ENCODE data around the gene MIF.

The MIF gene

DNA sequence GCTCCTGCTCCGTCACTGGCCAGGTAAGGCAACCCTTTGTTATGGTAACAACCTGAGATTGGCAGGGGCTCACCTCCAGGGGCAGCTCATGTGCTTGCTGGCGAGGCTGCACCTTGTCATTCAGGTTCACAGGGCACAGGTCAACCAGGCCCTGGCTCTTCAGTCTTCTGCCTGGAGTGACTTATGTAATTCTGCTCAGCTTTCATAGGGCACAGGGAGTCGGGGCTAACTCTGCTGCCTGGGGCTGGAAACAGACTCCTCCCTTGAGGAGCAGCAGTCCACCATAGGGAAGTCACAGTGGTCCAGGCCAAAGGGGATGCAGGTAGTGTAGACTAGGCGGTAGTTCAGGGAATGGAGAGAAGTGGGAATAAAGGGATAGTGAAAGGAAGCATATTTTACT is 1.5 kb upstream of the MIF start:
- no peak overlapping the region for H3K9ac ChIP-seq (ENCODE audit: insufficient read length, low read depth)
- no peaks in the 10 kb centered on the region for H3K27me3 ChIP-seq (ENCODE audit: insufficient read depth, insufficient read length)
- DNase-seq (ENCODE audit: low read depth, low spot score) = no peak
- no peak for TF ChIP-seq ZNF274 (IDR thresholded peaks at IDR 0.05; ENCODE audit: low read depth, low read length)
- no peak for TF ChIP-seq SUZ12 (IDR thresholded peaks at IDR 0.05; ENCODE audit: extremely low read depth, insufficient read depth, insufficient read length)
- TF ChIP-seq YY1 (IDR thresholded peaks at IDR 0.05; ENCODE audit: insufficient read depth, insufficient read length) = no peak
- H3K4me3 ChIP-seq (ENCODE audit: insufficient read length, low read depth) = no peak overlapping the region
- peaks cover 26% of the 10 kb centered on the region for H3K36me3 ChIP-seq (ENCODE audit: insufficient read depth, insufficient read length, low read length)
- peaks cover 22% of the 10 kb centered on the region for H3K4me1 ChIP-seq (ENCODE audit: insufficient read depth, insufficient read length)
- peaks cover 27% of the 10 kb centered on the region for H3K9me3 ChIP-seq (ENCODE audit: insufficient read depth, low read length)

DNA sequence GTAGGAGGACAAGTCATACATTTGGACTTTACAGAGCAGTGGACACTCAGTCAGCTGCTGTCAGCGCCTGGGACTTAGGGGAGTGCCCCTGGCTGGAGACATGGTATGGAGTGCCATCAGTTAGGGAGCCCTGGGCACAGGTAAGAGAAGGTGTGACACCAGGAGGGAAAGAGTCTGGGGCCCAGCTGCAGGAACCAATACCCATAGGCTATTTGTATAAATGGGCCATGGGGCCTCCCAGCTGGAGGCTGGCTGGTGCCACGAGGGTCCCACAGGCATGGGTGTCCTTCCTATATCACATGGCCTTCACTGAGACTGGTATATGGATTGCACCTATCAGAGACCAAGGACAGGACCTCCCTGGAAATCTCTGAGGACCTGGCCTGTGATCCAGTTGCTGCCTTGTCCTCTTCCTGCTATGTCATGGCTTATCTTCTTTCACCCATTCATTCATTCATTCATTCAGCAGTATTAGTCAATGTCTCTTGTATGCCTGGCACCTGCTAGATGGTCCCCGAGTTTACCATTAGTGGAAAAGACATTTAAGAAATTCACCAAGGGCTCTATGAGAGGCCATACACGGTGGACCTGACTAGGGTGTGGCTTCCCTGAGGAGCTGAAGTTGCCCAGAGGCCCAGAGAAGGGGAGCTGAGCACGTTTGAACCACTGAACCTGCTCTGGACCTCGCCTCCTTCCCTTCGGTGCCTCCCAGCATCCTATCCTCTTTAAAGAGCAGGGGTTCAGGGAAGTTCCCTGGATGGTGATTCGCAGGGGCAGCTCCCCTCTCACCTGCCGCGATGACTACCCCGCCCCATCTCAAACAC is 850 bp upstream of the MIF start:
- peak overlapping the region; percentile 88 for H3K4me3 ChIP-seq (ENCODE audit: insufficient read length, low read depth)
- no peak for TF ChIP-seq YY1 (IDR thresholded peaks at IDR 0.05; ENCODE audit: insufficient read depth, insufficient read length)
- no peak for TF ChIP-seq SUZ12 (IDR thresholded peaks at IDR 0.05; ENCODE audit: extremely low read depth, insufficient read depth, insufficient read length)
- no peak for TF ChIP-seq ZNF274 (IDR thresholded peaks at IDR 0.05; ENCODE audit: low read depth, low read length)
- DNase-seq (ENCODE audit: low read depth, low spot score) = no peak

GRCh38 chr22:23894710-23895598 is 771 bp downstream of the MIF start:
- Histone ChIP-seq H3K36me3 (ENCODE audit: insufficient read depth, insufficient read length, low read length) (peaks cover 26% of the 10 kb centered on the region), H3K27me3 (ENCODE audit: insufficient read depth, insufficient read length) (no peaks in the 10 kb centered on the region), H3K9me3 (ENCODE audit: insufficient read depth, low read length) (peaks cover 27% of the 10 kb centered on the region), H3K9ac (ENCODE audit: insufficient read length, low read depth) (peak overlapping the region; percentile 95), H3K4me3 (ENCODE audit: insufficient read length, low read depth) (peak overlapping the region; percentile 88), H3K4me1 (ENCODE audit: insufficient read depth, insufficient read length) (peaks cover 18% of the 10 kb centered on the region)
- TF ChIP-seq ZNF274 (IDR thresholded peaks at IDR 0.05; ENCODE audit: low read depth, low read length) (no peak), YY1 (IDR thresholded peaks at IDR 0.05; ENCODE audit: insufficient read depth, insufficient read length) (no peak), SUZ12 (IDR thresholded peaks at IDR 0.05; ENCODE audit: extremely low read depth, insufficient read depth, insufficient read length) (no peak)
- peak; percentile 59 for DNase-seq (ENCODE audit: low read depth, low spot score)

More for the DNA sequence above, 850 bp upstream of the MIF start:
- peaks cover 26% of the 10 kb centered on the region for H3K36me3 ChIP-seq (ENCODE audit: insufficient read depth, insufficient read length, low read length)
- peaks cover 27% of the 10 kb centered on the region for H3K9me3 ChIP-seq (ENCODE audit: insufficient read depth, low read length)
- H3K9ac ChIP-seq (ENCODE audit: insufficient read length, low read depth) = peak overlapping the region; percentile 63
- no peaks in the 10 kb centered on the region for H3K27me3 ChIP-seq (ENCODE audit: insufficient read depth, insufficient read length)
- peaks cover 22% of the 10 kb centered on the region for H3K4me1 ChIP-seq (ENCODE audit: insufficient read depth, insufficient read length)

DNA sequence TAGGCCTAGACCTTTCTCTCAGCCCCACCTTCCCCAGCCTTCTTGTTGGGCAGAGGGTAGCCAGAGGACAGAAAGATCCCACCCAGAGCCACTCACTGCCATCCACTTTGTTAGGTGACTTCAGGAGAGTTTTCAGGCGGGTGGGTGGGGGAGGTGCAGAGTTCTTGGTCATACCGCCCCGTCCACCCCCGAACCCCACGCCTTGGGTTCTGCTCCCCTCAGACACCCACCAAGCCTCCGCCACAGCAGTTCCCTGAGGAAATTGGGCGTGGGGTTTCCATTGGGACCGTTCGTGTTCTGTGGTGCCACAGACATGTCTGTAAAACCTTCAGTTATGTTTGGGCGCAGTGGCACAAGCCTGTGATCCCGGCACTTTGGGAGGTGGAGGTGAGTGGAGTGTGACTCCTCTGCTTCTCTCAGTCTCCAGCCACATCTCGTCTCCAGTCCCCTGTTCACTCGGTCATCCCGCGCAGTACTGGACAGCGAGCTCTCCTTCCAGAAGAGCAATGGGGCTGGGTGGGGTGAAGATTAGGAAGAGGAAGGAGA is 1.5 kb downstream of the MIF start:
- Histone ChIP-seq H3K9me3 (ENCODE audit: insufficient read depth, low read length) (peaks cover 25% of the 10 kb centered on the region), H3K36me3 (ENCODE audit: insufficient read depth, insufficient read length, low read length) (peaks cover 26% of the 10 kb centered on the region), H3K9ac (ENCODE audit: insufficient read length, low read depth) (peak overlapping the region; percentile 95), H3K27me3 (ENCODE audit: insufficient read depth, insufficient read length) (no peaks in the 10 kb centered on the region), H3K4me3 (ENCODE audit: insufficient read length, low read depth) (peak overlapping the region; percentile 88), H3K4me1 (ENCODE audit: insufficient read depth, insufficient read length) (peaks cover 18% of the 10 kb centered on the region)
- no peak for DNase-seq (ENCODE audit: low read depth, low spot score)
- TF ChIP-seq YY1 (IDR thresholded peaks at IDR 0.05; ENCODE audit: insufficient read depth, insufficient read length) (no peak), ZNF274 (IDR thresholded peaks at IDR 0.05; ENCODE audit: low read depth, low read length) (no peak), SUZ12 (IDR thresholded peaks at IDR 0.05; ENCODE audit: extremely low read depth, insufficient read depth, insufficient read length) (no peak)

DNA sequence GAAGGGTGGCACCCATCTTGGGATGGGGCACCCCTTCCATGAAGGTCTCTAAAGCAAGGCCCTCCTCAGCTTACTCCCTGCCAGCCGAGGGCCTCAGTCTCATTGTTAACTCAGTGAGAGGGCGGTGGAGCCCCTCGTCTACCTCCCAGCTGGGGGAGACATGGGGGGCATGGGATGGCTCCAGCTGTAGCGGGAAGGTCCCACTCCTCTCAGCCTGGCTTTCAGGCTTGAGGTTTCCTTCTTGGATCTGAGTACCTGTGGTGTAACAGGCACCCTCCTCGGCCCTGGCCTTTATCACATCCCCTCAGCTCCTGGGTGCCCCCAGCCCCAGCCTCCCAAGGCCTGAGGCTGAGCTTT is 2.0 kb downstream of the MIF start:
- Histone ChIP-seq H3K4me1 (ENCODE audit: insufficient read depth, insufficient read length) (peaks cover 18% of the 10 kb centered on the region), H3K9me3 (ENCODE audit: insufficient read depth, low read length) (peaks cover 21% of the 10 kb centered on the region), H3K9ac (ENCODE audit: insufficient read length, low read depth) (peak overlapping the region; percentile 95), H3K36me3 (ENCODE audit: insufficient read depth, insufficient read length, low read length) (peaks cover 26% of the 10 kb centered on the region), H3K27me3 (ENCODE audit: insufficient read depth, insufficient read length) (no peaks in the 10 kb centered on the region), H3K4me3 (ENCODE audit: insufficient read length, low read depth) (peak overlapping the region; percentile 88)
- DNase-seq (ENCODE audit: low read depth, low spot score) = no peak
- no peak for TF ChIP-seq YY1 (IDR thresholded peaks at IDR 0.05; ENCODE audit: insufficient read depth, insufficient read length)
- no peak for TF ChIP-seq ZNF274 (IDR thresholded peaks at IDR 0.05; ENCODE audit: low read depth, low read length)
- TF ChIP-seq SUZ12 (IDR thresholded peaks at IDR 0.05; ENCODE audit: extremely low read depth, insufficient read depth, insufficient read length) = no peak

DNA sequence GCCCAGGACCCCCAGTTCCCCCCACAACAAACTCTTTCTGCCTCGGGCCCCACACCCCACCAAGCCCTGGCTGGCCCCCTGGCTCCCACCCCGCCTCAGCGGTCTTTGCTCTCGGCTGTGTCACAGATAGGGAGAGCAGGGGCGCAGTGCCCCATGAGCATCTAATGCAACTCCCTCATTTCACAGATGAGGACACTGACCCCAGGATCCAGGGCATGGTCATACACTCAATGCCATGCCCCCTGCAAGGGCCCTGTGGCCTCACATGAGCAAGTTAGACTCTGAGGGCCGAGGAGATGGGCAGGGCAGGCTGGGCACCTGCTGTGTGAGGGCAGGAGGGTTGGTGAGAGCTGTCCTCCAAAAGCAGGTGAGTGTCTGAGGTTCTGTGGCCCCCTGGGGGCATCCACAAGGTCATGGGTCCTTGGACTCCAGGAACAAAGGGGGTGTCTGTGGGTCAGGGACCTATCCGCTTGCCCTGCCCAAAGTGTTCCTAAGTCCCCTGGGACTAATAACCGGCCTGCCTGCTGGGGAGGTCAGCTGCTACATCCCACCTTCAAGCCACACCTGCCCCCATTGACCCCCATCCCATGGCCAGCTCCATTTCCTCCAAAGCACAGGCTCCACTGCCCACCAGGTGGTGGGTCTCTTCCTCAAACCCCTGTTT is 2.5 kb downstream of the MIF start:
- DNase-seq (ENCODE audit: low read depth, low spot score) = no peak
- H3K27me3 ChIP-seq (ENCODE audit: insufficient read depth, insufficient read length) = no peaks in the 10 kb centered on the region
- H3K4me1 ChIP-seq (ENCODE audit: insufficient read depth, insufficient read length) = peaks cover 18% of the 10 kb centered on the region
- no peak overlapping the region for H3K9ac ChIP-seq (ENCODE audit: insufficient read length, low read depth)
- TF ChIP-seq SUZ12 (IDR thresholded peaks at IDR 0.05; ENCODE audit: extremely low read depth, insufficient read depth, insufficient read length) = no peak
- TF ChIP-seq ZNF274 (IDR thresholded peaks at IDR 0.05; ENCODE audit: low read depth, low read length) = no peak
- no peak for TF ChIP-seq YY1 (IDR thresholded peaks at IDR 0.05; ENCODE audit: insufficient read depth, insufficient read length)
- H3K9me3 ChIP-seq (ENCODE audit: insufficient read depth, low read length) = peaks cover 18% of the 10 kb centered on the region
- peaks cover 26% of the 10 kb centered on the region for H3K36me3 ChIP-seq (ENCODE audit: insufficient read depth, insufficient read length, low read length)
- H3K4me3 ChIP-seq (ENCODE audit: insufficient read length, low read depth) = no peak overlapping the region

Measured in NT2/D1 (cell line).